HEK293T (cell line): ENCODE data around the gene PRIMA1.
"Not testable (repeated sequence)": the region's sequence is repeated elsewhere in the genome, so short reads cannot be mapped to it uniquely, and the experiment has no call there.

Experiments
- CTCF ChIA-PET: fragments of 350-600 bp; formaldehyde crosslinking; extraction: SDS; loops from one replicate; lab custom pipeline; 2021; ENCODE audit warnings: antibody characterized with exemption, inconsistent platforms; lab: Yijun Ruan, JAX
- POLR2A ChIA-PET: fragments of 350-600 bp; formaldehyde crosslinking; extraction: SDS; loops from one replicate; lab custom pipeline; 2020; ENCODE audit warnings: antibody characterized with exemption, inconsistent platforms; lab: Yijun Ruan, JAX
- DNase-seq: peaks from one replicate; pipeline ENCODE4 v3.0.0; 2012; ENCODE audit warnings: mixed read lengths; ENCODE audit errors: extremely low spot score
- ARNT ChIP-seq: fragments of 450-650 bp; IDR thresholded peaks from 2 replicates; pipeline ENCODE4 v1.6.1; 2017; ENCODE audit warnings: mild to moderate bottlenecking
- BHLHE40 ChIP-seq: fragments of 450-650 bp; IDR thresholded peaks from 2 replicates; pipeline ENCODE4 v1.6.1; 2016; ENCODE audit warnings: mild to moderate bottlenecking, moderate library complexity, borderline replicate concordance
- CTBP1 ChIP-seq: fragments of 450-650 bp; IDR thresholded peaks from 2 replicates; pipeline ENCODE4 v1.6.1; 2016; ENCODE audit warnings: borderline replicate concordance
- ELF4 ChIP-seq: fragments of 450-650 bp; IDR thresholded peaks from 2 replicates; pipeline ENCODE4 v1.6.1; 2017; ENCODE audit warnings: antibody characterized with exemption
- FOXA1 ChIP-seq: fragments of 450-650 bp; IDR thresholded peaks from 2 replicates; pipeline ENCODE4 v1.6.1; 2016; ENCODE audit warnings: mild to moderate bottlenecking
- FOXK2 ChIP-seq: fragments of 450-650 bp; IDR thresholded peaks from 2 replicates; pipeline ENCODE4 v1.6.1; 2016; ENCODE audit warnings: mild to moderate bottlenecking
- FOXM1 ChIP-seq: fragments of 450-650 bp; IDR thresholded peaks from 2 replicates; pipeline ENCODE4 v1.6.1; 2017; ENCODE audit warnings: mild to moderate bottlenecking, borderline replicate concordance
- HDGF ChIP-seq: fragments of 450-650 bp; IDR thresholded peaks from 2 replicates; pipeline ENCODE4 v1.6.1; 2017; ENCODE audit warnings: antibody characterized with exemption, borderline replicate concordance
- L3MBTL2 ChIP-seq: fragments of 450-650 bp; conservative IDR thresholded peaks from 2 replicates; pipeline ENCODE4 v1.6.1; 2016; ENCODE audit warnings: mild to moderate bottlenecking
- LEF1 ChIP-seq: fragments of 450-650 bp; IDR thresholded peaks from 2 replicates; pipeline ENCODE4 v1.6.1; 2017; ENCODE audit warnings: mild to moderate bottlenecking, borderline replicate concordance
- NFRKB ChIP-seq: fragments of 450-650 bp; IDR thresholded peaks from 2 replicates; pipeline ENCODE4 v1.6.1; 2016; ENCODE audit warnings: mild to moderate bottlenecking, moderate library complexity
- SP1 ChIP-seq: fragments of 450-650 bp; IDR thresholded peaks from 2 replicates; pipeline ENCODE4 v1.6.1; 2017
- SUZ12 ChIP-seq: fragments of 450-650 bp; IDR thresholded peaks from 2 replicates; pipeline ENCODE4 v1.6.1; 2016; ENCODE audit warnings: mild to moderate bottlenecking
- TARDBP ChIP-seq: fragments of 450-650 bp; IDR thresholded peaks from 2 replicates; pipeline ENCODE4 v1.6.1; 2016
- ZNF384 ChIP-seq: fragments of 450-650 bp; IDR thresholded peaks from 2 replicates; pipeline ENCODE4 v1.6.1; 2016
- TF ChIP-seq, protein P1 (sequence below): fragments of 450-650 bp; IDR thresholded peaks from 2 replicates; pipeline ENCODE4 v1.6.1; 2016

PRIMA1 gene

DNA sequence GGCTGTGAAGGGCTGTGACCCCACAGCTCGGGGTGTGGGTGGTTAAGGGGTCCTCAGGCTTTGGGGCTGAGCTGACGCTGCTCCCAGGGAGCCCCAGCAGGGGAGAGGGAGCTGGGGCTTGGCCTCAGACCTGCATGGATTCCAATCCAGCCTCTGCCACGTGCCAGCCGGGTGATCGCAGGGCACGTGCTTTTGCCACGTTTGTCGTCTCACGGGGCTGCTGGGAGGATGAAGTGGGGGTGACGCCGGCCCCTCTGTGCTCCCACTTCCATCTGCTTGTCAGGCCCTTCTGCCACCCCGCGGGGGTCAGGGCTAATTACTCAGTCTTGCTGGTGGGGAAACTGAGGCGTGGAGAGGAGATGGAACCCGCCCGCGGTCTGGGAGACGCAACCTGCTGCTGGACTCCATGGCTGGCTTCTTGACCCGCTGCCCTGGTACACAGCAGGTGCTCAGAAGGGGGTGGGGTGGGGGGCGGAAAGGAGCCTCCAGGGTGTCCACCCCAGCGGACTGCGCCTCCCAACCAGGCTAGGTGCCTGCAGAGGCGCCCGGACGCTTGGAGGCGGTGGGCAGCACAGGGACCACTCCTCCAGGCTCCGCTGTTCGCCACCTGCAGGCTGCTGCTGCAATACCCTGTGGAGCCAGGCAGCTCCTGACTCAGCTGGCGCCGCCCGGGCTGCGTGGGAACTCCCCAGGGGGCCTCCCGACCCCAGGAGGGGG lies 36.4 kb upstream of the PRIMA1 start:
- peak; percentile 57 for DNase-seq
- POLR2A ChIA-PET = no interaction called here
- TF ChIP-seq L3MBTL2 = no peak
- no peak for TF ChIP-seq SUZ12
- TF ChIP-seq TARDBP = no peak
- no peak for TF ChIP-seq CTBP1
- no peak for TF ChIP-seq SP1
- no peak for TF ChIP-seq HDGF
- CTCF ChIA-PET = no interaction called here

DNA sequence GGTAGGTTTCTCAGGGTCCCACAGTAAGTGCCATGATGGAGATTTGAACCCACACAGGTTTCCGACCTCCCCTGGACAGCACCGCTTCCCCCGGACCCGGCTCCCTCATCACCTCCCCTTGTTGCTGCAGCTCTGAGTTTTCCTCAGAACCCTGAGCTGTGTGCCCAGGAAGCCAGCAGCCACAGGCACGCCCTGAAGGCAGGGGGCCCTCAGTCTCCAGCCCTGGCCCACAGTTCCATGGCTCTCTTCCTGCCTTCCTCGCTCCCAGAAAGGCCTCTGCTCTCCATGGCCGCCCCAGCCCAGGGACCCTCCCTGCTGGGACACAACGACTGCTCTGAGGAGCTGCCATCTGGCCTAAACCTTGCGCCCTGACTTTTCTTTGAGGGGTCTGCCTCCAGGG lies 35.8 kb upstream of the PRIMA1 start:
- POLR2A ChIA-PET = no interaction called here
- CTCF ChIA-PET = no interaction called here
- no peak for TF ChIP-seq FOXM1
- TF ChIP-seq FOXK2 = no peak
- no peak for TF ChIP-seq ELF4
- TF ChIP-seq CTBP1 = no peak
- no peak for TF ChIP-seq ARNT
- TF ChIP-seq, protein P1, sequence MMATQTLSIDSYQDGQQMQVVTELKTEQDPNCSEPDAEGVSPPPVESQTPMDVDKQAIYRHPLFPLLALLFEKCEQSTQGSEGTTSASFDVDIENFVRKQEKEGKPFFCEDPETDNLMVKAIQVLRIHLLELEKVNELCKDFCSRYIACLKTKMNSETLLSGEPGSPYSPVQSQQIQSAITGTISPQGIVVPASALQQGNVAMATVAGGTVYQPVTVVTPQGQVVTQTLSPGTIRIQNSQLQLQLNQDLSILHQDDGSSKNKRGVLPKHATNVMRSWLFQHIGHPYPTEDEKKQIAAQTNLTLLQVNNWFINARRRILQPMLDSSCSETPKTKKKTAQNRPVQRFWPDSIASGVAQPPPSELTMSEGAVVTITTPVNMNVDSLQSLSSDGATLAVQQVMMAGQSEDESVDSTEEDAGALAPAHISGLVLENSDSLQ = no peak
- TF ChIP-seq L3MBTL2 = no peak

DNA sequence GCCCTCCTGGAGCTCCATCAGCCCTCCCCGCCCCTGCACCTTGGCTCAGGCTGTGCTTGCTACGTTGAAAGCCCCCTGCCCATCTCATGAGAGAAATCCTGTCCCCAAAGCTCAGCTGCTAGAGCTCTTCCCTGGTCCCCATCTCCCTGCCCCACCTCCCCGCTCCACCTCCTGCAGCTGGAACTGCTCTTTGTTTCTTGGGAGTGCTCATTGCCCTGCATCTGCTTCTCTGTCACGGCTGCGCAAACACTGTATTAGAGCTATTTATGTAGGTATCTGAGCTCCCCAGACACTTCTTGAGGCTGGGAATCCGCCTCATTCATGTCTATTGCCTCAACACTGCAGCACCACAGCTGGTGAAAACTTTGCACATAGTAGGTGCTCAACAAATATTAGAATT lies 32.8 kb upstream of the PRIMA1 start:
- TF ChIP-seq FOXA1 (no peak), ARNT (no peak), NFRKB (no peak), ZNF384 (no peak), TARDBP (no peak), LEF1 (no peak), ELF4 (no peak), CTBP1 (no peak), SP1 (no peak)
- TF ChIP-seq, protein P1 = no peak
- ChIA-PET POLR2A (no interaction called here), CTCF (interaction anchor here (0.8 kb wide), 1 partner anchor 50 kb away, joined by 3 read pairs; no protein-coding TSS in a partner anchor)
- no peak for DNase-seq

More for the DNA sequence above, 35.8 kb upstream of the PRIMA1 start:
- DNase-seq = no peak

DNA sequence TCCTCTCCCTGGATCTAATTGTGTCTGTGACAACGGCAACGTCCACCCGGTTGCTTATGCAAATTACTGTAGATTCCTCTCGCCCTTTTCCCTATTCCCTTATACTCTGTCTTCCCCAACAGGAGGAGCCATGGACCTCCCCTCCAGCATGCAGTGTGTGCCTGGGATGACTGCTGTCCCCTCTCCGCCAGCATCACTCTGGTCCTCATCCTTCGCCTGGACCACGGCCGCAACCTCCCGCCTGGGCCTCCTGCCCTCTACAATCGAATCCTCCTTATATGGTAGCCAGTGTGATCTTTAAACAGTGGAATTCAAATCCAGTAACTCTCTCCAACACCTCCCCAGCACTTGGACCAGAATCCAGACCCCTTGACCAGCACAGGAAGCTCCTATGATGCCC lies 30.6 kb upstream of the PRIMA1 start:
- TF ChIP-seq HDGF = no peak
- no peak for TF ChIP-seq SP1
- TF ChIP-seq ZNF384 = no peak
- TF ChIP-seq FOXM1 = no peak
- no peak for TF ChIP-seq LEF1
- TF ChIP-seq, protein P1 = no peak
- no peak for TF ChIP-seq L3MBTL2
- TF ChIP-seq FOXA1 = no peak
- TF ChIP-seq BHLHE40 = no peak
- no peak for TF ChIP-seq TARDBP
- TF ChIP-seq SUZ12 = no peak
- TF ChIP-seq ELF4 = no peak
- TF ChIP-seq CTBP1 = no peak
- TF ChIP-seq NFRKB = no peak
- ChIA-PET CTCF (no interaction called here), POLR2A (no interaction called here)
- no peak for DNase-seq

DNA sequence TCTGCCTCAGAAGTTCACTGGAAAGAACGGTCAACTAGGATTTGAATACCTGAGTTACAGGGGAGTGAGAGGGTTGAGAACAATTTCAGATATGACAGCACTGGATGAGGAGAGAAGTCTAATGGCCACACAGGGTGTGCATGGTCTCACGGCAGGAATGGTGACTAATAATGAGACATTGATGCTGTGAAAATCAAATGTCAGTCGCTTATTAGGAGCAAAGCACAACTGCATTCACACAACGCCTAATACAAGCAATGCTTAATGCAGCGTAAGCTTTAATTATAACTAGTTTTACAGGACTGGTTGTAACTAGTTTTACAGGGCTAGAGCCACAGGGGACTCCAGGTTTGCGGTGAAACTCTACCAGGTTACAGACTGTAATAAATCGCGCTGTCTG lies 23.4 kb upstream of the PRIMA1 start:
- CTCF ChIA-PET = no interaction called here
- DNase-seq = no peak
- POLR2A ChIA-PET = no interaction called here
- TF ChIP-seq ELF4 (no peak), TARDBP (no peak), FOXM1 (no peak), SP1 (no peak), ZNF384 (no peak), FOXA1 (no peak), SUZ12 (no peak), CTBP1 (no peak), L3MBTL2 (no peak), FOXK2 (no peak)
- TF ChIP-seq, protein P1 = no peak

DNA sequence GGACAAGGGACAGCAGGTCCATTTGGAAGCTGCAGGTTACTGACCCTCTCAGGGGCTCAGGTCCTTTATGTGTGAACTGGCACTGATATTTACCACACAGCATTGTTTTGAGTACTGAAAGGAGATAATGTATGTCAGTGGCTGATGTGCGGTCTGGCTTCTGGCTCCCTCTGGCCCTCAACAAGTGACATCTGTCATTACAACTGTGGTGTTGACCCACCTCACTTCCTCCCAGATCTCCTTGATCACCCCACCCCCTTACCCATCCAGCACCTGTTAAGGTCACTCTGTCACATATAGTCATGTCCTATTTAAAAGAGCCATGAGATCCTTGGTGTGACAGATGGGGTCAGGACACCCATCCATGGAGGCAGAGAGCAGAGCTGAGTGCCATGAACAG lies 22.7 kb upstream of the PRIMA1 start:
- CTCF ChIA-PET = no interaction called here
- TF ChIP-seq, protein P1 = no peak
- TF ChIP-seq SUZ12 (no peak), ZNF384 (no peak), FOXA1 (no peak), SP1 (no peak), ARNT (no peak), FOXM1 (no peak), ELF4 (no peak), LEF1 (no peak), TARDBP (no peak), CTBP1 (no peak), BHLHE40 (no peak), L3MBTL2 (no peak), FOXK2 (no peak), HDGF (no peak), NFRKB (no peak)
- POLR2A ChIA-PET = no interaction called here
- DNase-seq = no peak

DNA sequence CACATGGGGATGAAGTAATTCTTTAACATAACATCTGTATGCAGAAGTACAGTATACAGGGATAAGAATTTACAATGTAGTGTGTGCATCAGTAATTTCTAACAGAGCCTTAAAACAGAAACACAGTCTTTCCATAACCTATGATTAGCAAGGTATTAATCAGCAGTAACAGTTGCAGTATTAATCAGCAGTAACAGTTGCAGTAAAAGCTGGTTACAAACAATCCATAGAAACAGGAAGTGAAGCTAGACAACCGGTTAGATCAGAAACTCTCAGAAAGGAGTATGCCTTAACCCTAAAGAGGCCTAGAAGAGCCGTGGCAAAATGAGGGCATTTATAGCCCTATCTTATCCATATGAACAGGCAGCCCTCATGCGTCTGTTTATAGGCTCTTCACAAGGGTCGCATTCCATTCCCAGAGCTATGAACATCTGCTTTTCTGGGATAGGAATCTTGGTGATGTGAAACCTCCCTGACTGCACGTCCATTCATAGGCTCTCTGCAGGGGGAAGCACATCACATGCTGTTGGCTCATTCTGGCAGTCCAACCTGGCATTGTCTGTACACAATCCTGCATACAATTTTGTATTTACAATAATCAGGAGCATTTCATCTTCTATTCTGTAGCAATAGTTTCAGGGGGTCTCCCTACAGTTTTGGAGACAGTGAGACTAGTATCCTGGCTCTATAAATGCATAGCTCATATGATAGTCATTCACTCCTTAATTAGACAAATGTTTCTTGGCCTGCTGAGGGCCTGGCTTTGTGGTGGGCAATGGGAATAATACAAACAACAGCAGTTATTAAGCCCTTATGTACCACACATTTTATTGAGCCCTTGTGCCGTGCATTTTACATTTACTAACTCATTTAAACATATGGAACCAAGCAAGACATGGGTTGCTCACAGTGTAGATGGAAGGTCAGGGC lies 21.5 kb upstream of the PRIMA1 start:
- CTCF ChIA-PET, DNase-seq, POLR2A ChIA-PET: not testable (repeated sequence)
